ENCODE results near the gene ANKRD42.

The ANKRD42 gene

DNA sequence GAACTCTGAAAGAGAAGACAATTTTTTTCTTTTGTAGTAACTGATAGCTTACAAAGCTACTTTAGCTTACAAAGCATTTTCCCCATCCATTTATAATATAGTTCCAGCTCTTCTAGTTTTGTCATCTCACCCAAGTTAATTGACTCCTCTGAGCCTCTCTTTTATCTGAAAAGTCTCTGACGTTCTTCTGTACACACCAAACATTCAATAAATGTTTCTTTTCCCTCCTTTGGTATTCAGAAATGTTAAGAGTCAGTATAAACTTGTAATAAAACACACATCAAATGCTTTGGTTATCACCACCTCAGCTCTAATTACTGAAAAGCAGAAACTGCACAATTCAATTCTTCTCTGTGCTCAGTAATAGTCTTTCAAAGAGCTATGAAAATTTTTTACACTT, 86.7 kb downstream of the ANKRD42 start:
- TF ChIP-seq ZFX (IDR thresholded peaks at IDR 0.05): no peak
- TF ChIP-seq, protein P1, sequence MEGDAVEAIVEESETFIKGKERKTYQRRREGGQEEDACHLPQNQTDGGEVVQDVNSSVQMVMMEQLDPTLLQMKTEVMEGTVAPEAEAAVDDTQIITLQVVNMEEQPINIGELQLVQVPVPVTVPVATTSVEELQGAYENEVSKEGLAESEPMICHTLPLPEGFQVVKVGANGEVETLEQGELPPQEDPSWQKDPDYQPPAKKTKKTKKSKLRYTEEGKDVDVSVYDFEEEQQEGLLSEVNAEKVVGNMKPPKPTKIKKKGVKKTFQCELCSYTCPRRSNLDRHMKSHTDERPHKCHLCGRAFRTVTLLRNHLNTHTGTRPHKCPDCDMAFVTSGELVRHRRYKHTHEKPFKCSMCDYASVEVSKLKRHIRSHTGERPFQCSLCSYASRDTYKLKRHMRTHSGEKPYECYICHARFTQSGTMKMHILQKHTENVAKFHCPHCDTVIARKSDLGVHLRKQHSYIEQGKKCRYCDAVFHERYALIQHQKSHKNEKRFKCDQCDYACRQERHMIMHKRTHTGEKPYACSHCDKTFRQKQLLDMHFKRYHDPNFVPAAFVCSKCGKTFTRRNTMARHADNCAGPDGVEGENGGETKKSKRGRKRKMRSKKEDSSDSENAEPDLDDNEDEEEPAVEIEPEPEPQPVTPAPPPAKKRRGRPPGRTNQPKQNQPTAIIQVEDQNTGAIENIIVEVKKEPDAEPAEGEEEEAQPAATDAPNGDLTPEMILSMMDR (conservative IDR thresholded peaks at IDR 0.05): no peak
- H3K27ac ChIP-seq: no peak overlapping the region

DNA sequence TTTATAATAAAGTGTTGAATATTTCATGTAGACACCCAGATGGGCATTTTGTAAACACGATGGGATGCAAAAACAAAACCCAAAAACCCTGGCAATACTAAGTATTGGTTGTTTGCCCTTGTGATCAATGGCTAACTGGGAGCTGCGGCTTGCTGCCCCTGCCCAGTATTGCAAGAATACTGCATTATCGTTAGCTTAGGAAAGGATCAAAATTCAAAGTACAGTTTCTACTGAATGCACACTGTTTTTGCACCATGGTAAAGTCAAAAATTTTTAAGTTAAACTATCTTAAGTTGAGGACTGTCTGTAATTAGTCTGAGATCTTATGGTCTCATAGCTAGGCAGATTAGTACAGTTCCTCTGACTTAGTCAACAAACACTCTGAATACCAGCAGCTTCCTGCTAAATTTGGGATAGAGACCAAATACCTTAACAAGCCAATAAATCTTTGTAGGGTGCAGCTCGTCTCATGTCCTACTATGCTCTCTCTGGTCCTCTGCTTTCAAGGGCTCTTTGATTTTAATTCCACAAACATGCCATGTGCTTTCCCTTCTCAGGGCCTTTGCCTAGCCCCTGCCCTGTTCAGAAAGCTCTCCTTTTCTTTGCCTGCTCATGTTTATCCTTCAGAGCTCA, 88.7 kb downstream of the ANKRD42 start:
- TF ChIP-seq ZFX (IDR thresholded peaks at IDR 0.05): no peak
- TF ChIP-seq, protein P1 (conservative IDR thresholded peaks at IDR 0.05): no peak
- H3K27ac ChIP-seq: peak overlapping the region; percentile 58; the same call in 1 of the 2 replicates

DNA sequence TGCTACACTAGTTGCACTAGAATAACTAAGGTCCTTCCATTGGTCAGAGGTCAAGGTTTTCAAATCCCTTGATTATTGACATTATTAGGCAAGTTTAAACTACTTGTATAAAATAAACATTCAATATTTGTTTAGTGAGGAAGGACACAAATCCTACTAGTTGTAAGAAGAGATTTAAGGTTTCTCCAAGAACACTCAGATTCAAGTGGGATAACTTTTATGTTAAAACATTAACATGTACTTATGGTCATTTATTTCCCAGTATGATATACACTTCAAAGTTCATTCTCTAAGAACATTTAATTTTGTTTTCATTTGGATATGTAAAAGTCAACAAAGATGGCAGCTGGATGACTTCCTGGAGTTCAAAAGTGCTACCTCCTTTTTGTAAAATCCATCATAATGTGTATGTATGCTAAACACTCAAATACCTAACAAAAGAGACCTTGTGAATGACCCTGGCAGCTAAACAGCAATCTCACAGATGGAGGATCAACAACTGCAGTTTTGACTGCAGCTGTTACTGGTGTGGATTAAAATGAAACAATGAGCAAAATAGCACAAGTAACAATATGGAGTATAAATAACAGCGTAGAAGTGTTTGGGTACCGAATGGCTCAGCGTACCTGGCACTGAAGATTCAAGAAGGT, 91.1 kb downstream of the ANKRD42 start:
- H3K27ac ChIP-seq: peak overlapping the region; percentile 94; the same call in 1 of the 2 replicates
- no peak for TF ChIP-seq ZFX (IDR thresholded peaks at IDR 0.05)
- TF ChIP-seq, protein P1 (conservative IDR thresholded peaks at IDR 0.05): no peak

DNA sequence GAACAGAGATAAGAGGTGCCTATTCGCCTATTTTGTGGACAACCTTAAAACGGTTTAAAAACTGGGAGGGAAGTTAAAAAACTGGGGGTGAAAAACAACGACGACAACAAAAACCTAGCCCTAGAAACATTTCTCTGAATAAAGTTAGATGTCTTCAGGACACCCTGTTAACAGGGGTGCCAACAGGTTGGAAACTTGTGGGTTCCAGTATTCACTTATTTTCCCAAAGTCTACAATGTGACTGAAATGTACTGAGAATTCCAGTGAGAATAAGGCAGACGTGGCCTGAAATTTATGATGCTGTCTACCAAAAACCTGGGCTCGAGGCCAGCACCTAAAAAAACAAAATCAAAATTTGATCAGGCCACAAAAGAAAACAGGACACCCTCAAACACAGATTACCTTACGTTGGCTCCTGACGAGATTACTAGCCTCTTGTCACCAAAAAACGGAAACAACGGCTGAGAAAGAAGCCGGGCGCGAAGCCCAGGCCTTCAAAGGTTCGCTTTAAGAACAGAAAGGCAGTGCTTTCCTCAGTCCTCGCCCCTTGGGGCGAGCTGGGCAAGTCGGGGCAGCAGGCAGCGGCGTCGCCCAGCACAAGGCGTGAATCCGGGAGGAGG, 91.7 kb downstream of the ANKRD42 start:
- TF ChIP-seq, protein P1 (conservative IDR thresholded peaks at IDR 0.05): no peak
- no peak for TF ChIP-seq ZFX (IDR thresholded peaks at IDR 0.05)

DNA sequence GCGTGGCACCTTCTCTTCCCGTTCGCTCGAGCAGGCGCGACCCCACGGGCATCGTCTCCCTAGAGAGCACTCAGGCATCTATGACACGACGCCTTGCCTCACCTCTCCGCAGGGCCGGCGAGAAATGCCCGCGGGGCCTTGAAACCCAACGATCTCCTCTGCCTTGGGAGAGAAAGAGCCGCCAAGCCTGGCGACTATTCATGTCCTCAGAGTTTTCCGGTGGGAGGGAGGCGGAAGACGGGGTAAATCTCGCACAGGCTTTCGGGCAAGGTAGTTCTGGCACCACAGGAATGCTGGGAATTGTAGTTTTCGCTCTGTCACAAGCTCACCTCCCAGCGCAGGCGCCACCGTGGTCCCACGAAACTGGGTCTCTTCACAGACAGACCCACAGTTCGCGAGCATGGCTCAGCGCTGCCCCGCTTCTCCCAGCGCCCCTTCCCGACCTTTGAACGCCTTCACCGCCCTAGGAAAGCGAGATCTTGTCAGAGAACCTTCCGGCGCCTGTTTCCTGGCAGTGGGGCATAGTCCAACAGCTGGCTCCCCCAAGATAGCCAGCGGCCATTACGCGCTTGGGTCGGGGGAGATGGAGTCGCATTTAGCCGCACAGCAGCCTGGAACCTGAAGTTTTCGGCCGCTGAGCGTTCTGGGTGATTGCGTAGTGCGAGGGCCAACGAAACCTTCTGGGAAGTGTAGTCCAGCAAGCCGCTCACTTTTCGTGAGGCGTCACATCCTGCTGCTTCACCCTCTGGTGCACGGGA, 92.4 kb downstream of the ANKRD42 start, which contains the start of gene CCDC90B:
CCDC90B (minus strand) TSS at position 597 of the 758 bp plus-strand sequence; CDS start at position 202, 395 bp downstream.
- TF ChIP-seq ZFX (IDR thresholded peaks at IDR 0.05): 0 out of 2 replicates have a peak, but pooled peaks have one; percentile 20
- TF ChIP-seq, protein P1 (conservative IDR thresholded peaks at IDR 0.05): no peak; the same call in 1 of the 2 replicates
- peak within 1 kb of the TSS; percentile 94 for H3K27ac ChIP-seq

More for the DNA sequence above, 91.7 kb downstream of the ANKRD42 start:
- peak overlapping the region; percentile 94 for H3K27ac ChIP-seq

DNA sequence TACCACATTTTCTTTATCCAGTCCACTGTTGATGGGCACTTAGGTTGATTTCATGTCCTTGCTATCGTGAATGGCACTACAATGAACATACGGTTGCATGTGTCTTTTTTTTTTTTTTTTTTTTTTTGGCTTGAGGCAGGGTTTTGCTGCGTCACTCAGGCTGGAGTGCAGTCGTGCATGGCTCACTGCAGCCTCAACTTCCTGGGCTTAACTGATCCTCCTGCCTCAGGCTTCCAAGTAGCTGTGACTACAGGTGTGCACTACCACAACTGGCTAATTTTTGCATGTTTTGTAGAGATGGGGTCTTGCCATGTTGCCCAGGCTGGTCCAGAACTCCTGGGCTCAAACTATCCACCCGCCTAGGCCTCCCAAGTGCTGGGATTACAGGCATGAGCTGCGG, 94.1 kb downstream of the ANKRD42 start:
- H3K27ac ChIP-seq: no peak overlapping the region
- TF ChIP-seq ZFX (IDR thresholded peaks at IDR 0.05): no peak
- TF ChIP-seq, protein P1 (conservative IDR thresholded peaks at IDR 0.05): no peak
